OCI-LY7 (cell line): Measurements from ENCODE around the gene SLC6A18.

Source experiments
- EZH2phosphoT487 ChIP-seq: fragments of 200-600 bp; sonication (generic); IDR thresholded peaks from 2 replicates; pipeline ENCODE4 v1.6.1; 2018; ENCODE audit warnings: low read depth, borderline replicate concordance, mild to moderate bottlenecking, mixed run types, antibody characterized with exemption, low read length, moderate library complexity, mixed read lengths
- TF ChIP-seq, protein P1 (sequence below): fragments of 200-600 bp; sonication (generic); conservative IDR thresholded peaks from 2 replicates; pipeline ENCODE4 v1.5.1; 2014; ENCODE audit warnings: mild to moderate bottlenecking, antibody characterized with exemption, low read length, moderate library complexity, mixed read lengths

GRCh38 chr5:1208743-1209488 lies 16.3 kb upstream of the SLC6A18 start:
- TF ChIP-seq, protein P1, sequence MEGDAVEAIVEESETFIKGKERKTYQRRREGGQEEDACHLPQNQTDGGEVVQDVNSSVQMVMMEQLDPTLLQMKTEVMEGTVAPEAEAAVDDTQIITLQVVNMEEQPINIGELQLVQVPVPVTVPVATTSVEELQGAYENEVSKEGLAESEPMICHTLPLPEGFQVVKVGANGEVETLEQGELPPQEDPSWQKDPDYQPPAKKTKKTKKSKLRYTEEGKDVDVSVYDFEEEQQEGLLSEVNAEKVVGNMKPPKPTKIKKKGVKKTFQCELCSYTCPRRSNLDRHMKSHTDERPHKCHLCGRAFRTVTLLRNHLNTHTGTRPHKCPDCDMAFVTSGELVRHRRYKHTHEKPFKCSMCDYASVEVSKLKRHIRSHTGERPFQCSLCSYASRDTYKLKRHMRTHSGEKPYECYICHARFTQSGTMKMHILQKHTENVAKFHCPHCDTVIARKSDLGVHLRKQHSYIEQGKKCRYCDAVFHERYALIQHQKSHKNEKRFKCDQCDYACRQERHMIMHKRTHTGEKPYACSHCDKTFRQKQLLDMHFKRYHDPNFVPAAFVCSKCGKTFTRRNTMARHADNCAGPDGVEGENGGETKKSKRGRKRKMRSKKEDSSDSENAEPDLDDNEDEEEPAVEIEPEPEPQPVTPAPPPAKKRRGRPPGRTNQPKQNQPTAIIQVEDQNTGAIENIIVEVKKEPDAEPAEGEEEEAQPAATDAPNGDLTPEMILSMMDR, result peak; percentile 33; the same call in 1 of the 2 replicates
- no peak for TF ChIP-seq EZH2phosphoT487
